Measurements from ENCODE around the gene GOLGA8M.
"Not testable (repeated sequence)": the region's sequence is repeated elsewhere in the genome, so short reads cannot be mapped to it uniquely, and the experiment has no call there.

Gene GOLGA8M

DNA sequence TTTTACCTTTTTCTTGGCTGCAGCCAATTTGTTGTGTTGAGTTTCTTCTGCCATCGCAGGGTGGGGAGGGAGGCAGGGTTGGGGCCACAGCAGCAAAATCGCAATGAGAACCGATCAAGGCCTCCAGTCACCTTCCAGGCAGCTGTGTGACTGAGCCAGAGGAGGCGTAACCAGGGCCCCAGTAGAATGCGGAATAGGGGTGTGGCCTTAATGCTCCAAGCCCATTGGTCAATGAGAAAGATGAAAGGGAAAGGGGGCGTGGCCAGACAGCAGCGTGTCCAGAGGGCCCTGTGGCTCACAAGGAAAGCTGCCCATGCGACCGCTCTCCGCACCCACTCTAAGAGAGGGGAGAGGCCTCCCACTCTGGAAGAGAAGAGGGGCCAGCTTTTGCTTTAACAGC is at the start of gene GOLGA8M:
TSS of gene GOLGA8M (minus strand) at position 152 of the 400 bp plus-strand sequence. CDS start at position 54, 98 bp downstream.
- not testable (repeated sequence) for DNase-seq

DNA sequence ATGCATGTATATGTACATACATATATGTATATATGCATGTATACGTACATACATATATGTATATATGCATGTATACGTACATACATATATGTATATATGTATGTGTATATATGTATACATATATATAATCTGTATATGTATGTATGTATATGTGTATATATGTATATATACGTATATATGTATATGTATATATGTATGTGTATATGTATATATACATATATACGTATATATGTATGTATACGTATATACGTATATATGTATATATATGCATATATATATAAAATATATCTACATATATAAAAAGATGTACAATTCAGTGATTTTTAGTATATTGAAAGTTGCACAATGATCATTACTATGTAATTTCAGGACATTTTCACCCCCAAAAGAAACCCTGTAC is 30.7 kb upstream of the GOLGA8M start:
- DNase-seq, result not testable (repeated sequence)

DNA sequence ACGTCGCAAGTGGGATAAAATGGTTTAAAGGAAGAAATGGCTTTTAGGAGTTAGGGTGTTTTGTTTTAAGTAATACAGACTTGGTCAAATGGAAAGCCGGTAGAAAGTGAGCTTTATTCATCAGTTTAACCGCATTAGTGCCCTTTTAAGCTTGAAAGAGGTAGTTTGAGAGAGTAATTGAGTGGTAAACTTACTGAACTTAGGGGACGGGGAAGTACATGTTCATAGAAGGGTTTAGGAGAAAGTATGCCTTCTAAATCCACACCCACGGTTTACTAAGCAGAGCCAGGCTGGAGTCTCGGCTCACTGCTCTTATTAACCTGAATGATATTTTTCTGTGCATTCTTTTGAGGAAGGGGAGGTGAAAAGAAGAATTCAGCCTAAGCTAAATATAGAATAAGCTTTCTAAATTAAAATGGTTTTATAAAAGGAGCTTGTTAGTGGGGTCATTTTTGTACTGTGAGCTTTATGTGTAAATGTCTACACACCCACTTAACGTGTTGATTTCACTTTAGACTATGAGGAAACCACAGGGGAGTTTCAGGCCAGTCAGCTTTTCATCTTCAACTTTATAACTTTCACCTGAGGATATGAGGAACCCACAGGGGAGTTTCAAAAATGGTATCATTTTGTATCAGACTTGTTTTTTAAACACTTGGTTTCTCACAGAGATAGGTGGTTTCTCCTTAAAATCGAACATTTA is 26.5 kb upstream of the GOLGA8M start:
- DNase-seq, result not testable (repeated sequence)

DNA sequence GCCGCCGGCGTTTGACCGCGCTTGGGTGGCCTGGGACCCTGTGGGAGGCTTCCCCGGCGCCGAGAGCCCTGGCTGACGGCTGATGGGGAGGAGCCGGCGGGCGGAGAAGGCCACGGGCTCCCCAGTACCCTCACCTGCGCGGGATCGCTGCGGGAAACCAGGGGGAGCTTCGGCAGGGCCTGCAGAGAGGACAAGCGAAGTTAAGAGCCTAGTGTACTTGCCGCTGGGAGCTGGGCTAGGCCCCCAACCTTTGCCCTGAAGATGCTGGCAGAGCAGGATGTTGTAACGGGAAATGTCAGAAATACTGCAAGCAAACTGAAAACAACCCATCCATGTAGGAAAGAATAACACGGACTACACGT is 26.0 kb upstream of the GOLGA8M start:
- not testable (repeated sequence) for DNase-seq

GRCh38 chr15:28737521-28738199 is 25.4 kb upstream of the GOLGA8M start:
- peak in 1 of 2 experiments; percentile 4 for DNase-seq

DNA sequence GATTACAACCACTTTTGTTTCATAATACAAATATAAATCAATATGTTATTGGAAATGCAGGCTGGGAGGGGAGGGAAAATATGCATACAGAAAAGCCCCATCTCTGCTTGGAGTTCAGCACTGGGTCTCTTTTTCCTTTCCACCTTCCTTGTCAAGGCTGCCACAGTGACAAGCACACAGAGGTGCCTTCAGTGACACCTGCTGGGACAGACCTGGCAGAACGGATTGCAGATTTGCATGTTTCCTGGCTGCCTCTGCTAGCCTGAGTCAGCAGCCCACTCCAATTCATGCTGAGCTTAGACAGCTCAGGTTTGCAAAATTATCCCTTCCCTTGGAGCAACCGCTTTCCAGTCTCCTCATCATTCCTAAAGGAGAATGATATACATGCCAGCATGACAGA is 15.8 kb upstream of the GOLGA8M start:
- peak in 1 of 2 experiments; percentile 3 for DNase-seq

GRCh38 chr15:28727026-28727425 is 14.8 kb upstream of the GOLGA8M start:
- DNase-seq, result not testable (repeated sequence)

GRCh38 chr15:28726102-28726501 is 13.9 kb upstream of the GOLGA8M start:
- no peak for DNase-seq

GRCh38 chr15:28725556-28725955 is 13.3 kb upstream of the GOLGA8M start:
- no peak for DNase-seq

GRCh38 chr15:28723986-28724385 is 11.8 kb upstream of the GOLGA8M start:
- DNase-seq, result not testable (repeated sequence)

DNA sequence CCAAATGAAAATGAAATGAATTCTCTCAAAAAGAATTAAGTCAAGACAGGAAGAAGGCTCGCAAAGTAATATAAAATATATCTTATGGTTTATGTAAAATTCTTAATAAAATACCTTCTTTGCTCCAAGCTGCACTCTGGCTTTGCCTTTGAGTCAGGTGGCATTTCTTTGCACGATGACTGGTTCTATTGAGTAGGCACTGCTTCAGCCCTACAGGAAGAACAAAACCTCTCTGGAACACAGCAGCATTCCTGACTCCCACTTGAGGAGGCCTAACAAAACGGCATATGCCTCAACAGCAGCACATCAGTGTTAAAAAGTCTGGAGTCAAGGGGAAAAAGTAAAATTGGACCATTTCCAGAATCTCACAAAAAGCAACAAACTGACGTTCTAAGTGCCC is 7.4 kb upstream of the GOLGA8M start:
- DNase-seq, result not testable (repeated sequence)

GRCh38 chr15:28718576-28718975 is 6.4 kb upstream of the GOLGA8M start:
- not testable (repeated sequence) for DNase-seq

DNA sequence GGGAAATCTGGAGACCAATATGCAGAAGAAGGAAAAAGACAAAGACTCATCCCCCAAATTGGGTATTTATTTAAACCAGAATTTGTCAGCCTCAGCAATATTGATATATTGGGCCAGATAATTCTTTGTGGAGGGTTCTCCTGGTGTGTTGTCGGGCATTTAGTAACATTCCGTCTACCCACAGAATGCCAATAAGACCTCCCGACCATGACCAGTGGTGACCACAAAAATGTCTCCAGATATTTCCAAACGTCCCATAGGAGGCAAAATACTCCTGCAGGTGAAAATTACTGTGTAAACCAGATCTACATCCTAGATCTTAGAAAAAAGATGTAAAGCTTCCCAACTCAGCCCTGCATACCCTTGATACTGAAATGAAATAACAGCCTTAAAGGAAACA is 2.0 kb upstream of the GOLGA8M start:
- DNase-seq, result not testable (repeated sequence)

DNA sequence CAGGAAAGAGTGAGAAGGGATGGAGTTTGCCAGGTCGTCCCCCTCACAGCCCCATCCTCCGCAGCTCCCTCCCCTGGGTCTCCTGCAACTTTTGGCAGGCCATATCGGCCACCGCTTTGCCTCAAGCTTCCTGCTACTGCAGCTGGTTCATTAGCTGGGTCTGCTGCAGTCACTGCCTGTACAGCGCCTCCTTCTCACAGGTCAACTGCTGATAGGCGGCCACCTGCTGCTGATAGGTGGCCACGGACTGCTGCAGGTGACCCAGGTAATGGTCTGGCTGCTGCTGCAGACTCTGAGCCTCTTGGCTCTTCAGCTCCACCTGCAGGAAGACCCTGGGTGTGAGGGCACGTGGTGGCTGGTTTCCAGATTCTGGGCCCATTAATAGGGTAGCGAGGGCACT is 8.3 kb downstream of the GOLGA8M start:
- not testable (repeated sequence) for DNase-seq

GRCh38 chr15:28702427-28702826 is 9.8 kb downstream of the GOLGA8M start:
- DNase-seq, result not testable (repeated sequence)

GRCh38 chr15:28694006-28694751 is 18.0 kb downstream of the GOLGA8M start:
- not testable (repeated sequence) for DNase-seq

DNA sequence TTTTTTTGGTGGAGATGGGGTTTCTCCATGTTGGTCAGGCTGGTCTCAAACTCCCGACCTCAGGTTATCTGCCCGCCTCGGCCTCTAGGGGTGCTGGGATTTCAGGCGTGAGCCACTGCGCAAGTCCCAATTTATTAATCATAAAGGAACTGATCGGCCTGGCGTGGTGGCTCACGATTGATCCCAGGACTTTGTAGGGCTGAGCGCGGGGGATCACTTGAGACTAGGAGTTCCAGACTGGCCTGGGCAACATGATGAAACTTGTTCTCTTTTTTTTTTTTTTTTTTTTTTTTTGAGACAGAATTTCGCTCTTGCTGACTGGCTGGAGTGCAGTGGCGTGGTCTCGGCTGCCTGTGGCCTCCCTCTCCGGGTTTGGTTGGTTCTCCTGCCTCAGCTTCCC is 19.2 kb downstream of the GOLGA8M start:
- DNase-seq, result not testable (repeated sequence)

- DNase-seq, result not testable (repeated sequence)
Observed at GRCh38 chr15:28673533-28673932, 38.7 kb downstream of the GOLGA8M start.

GRCh38 chr15:28672122-28672521 is 40.1 kb downstream of the GOLGA8M start:
- not testable (repeated sequence) for DNase-seq

- not testable (repeated sequence) for DNase-seq
Observed at GRCh38 chr15:28666402-28666801, 45.8 kb downstream of the GOLGA8M start.

DNA sequence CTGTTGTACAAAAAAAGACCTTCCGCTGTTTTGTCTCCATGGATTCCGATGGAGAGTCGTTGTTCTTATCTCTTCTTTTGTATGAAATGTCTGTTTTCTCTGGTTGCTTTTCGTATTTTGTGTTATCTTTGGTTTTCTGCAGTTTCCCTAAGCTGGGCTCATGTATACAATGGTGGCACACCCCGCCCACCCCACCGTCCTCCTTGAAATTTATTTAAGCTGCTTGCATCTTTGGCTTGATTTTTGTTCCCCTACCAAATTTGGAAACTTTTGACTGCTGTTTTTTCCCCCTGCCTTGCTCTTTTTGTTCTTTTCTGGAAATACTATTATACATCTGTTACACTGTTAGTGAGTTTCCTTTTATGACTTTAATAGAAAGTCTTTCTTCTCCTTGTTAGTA is 47.6 kb downstream of the GOLGA8M start:
- not testable (repeated sequence) for DNase-seq

DNA sequence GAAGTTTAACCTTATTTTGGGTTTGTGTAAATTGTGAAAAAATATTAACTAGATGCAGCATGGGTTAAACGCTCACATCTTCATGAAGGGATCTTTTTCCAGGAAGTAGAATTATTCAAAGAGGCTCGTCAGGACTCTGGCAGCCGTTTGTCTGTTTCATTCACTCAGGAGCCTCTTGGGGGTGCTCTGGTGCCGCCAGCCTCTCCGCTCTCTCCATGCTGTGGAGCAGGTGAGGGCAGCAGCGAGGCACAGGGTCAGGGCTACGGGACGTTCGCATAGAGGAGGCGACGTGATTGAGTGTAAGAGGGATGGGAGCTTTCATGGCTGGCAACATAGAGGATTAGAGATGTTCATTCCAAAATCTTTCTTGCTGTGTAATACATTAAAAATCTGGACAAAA is 48.5 kb downstream of the GOLGA8M start:
- not testable (repeated sequence) for DNase-seq

GRCh38 chr15:28660750-28661149 is 51.5 kb downstream of the GOLGA8M start:
- not testable (repeated sequence) for DNase-seq

DNA sequence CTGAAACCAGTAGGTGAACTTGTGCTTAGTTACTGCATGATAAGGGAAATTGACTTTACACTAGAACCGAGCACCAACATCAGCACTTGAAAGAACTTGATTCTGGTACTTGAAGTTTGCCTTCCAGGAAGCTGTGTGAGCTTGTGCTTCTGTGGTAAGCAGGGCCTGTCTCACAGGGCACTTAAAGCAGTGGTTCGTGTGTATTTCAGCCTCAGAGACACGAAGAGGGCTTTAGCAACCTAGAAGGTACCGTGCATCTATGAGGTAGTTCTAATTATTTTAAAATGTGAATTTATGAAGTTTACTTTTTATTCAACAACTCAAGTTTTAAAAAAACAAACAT is 56.2 kb downstream of the GOLGA8M start:
- DNase-seq, result not testable (repeated sequence)
